Stimulated activated CD8-positive, alpha-beta memory T cell treated with anti-CD3 and anti-CD28 coated beads, Interleukin-12 subunit alpha, Interleukin-12 subunit beta, amount 100 ng/mL, for 1 hour (primary cell): ENCODE measurements around the gene DAP3.

Experiments used
- DNase-seq: peaks from one replicate; pipeline ENCODE4 v3.0.0-alpha.2; 2020; ENCODE audit warnings: low read depth

Gene DAP3

GRCh38 chr1:155777582-155777981 lies 88.7 kb downstream of the DAP3 start:
- no peak for DNase-seq
